CD4-positive, alpha-beta T cell treated with Interleukin-6 for 4 hours (primary cell): ENCODE measurements around the gene ZHX3.
A peak's percentile ranks its signal among the peaks of the same experiment; 100 is the strongest.

Source experiments
- DNase-seq: peaks from one replicate; pipeline ENCODE4 v3.0.0-alpha.2; 2020; ENCODE audit warnings: mixed read lengths

ZHX3 gene

GRCh38 chr20:41317546-41318270, at the start of gene ZHX3:
Gene ZHX3 (minus strand): TSS chr20:41317731. CDS start chr20:41204916, 112,815 bp downstream.
- peak; percentile 99 for DNase-seq

GRCh38 chr20:41367393-41367695, 49.8 kb upstream of the ZHX3 start:
- DNase-seq, result no peak

GRCh38 chr20:41366546-41367392, 49.2 kb upstream of the ZHX3 start, which contains the start of gene EMILIN3:
Gene EMILIN3 (minus strand): TSS chr20:41366818. CDS start chr20:41366634, 184 bp downstream.
- DNase-seq, result no peak

GRCh38 chr20:41365777-41366545, 48.4 kb upstream of the ZHX3 start:
- DNase-seq, result no peak

GRCh38 chr20:41364967-41365765, 47.6 kb upstream of the ZHX3 start:
- DNase-seq, result no peak

GRCh38 chr20:41364236-41364855, 46.8 kb upstream of the ZHX3 start:
- no peak for DNase-seq

- DNase-seq, result no peak
These were observed 46.1 kb upstream of the ZHX3 start for GRCh38 chr20:41363601-41364000.

GRCh38 chr20:41362748-41363140, 45.2 kb upstream of the ZHX3 start:
- no peak for DNase-seq

GRCh38 chr20:41361757-41362747, 44.5 kb upstream of the ZHX3 start:
- no peak for DNase-seq

- no peak for DNase-seq
These were observed 43.6 kb upstream of the ZHX3 start for GRCh38 chr20:41360831-41361756.

- no peak for DNase-seq
These were observed 42.0 kb upstream of the ZHX3 start for GRCh38 chr20:41359541-41360011.

GRCh38 chr20:41358717-41359116, 41.2 kb upstream of the ZHX3 start:
- no peak for DNase-seq

GRCh38 chr20:41358230-41358629, 40.7 kb upstream of the ZHX3 start:
- DNase-seq, result no peak

- no peak for DNase-seq
These were observed 40.1 kb upstream of the ZHX3 start for GRCh38 chr20:41357424-41358163.

GRCh38 chr20:41356951-41357350, 39.4 kb upstream of the ZHX3 start:
- no peak for DNase-seq

- DNase-seq, result no peak
These were observed 38.2 kb upstream of the ZHX3 start for GRCh38 chr20:41355598-41356203.

- no peak for DNase-seq
These were observed 37.7 kb upstream of the ZHX3 start for GRCh38 chr20:41355192-41355591.

GRCh38 chr20:41353530-41353929, 36.0 kb upstream of the ZHX3 start:
- no peak for DNase-seq
